HG02623 (cell line): ENCODE data around the gene RBMS1.

Experiments
- ATAC-seq: cut with Tn5 transposase; IDR thresholded peaks from one replicate; pipeline ENCODE4 v1.9.1; 2021; ENCODE audit warnings: moderate library complexity; ENCODE audit not compliant: unreplicated experiment

Gene RBMS1

DNA sequence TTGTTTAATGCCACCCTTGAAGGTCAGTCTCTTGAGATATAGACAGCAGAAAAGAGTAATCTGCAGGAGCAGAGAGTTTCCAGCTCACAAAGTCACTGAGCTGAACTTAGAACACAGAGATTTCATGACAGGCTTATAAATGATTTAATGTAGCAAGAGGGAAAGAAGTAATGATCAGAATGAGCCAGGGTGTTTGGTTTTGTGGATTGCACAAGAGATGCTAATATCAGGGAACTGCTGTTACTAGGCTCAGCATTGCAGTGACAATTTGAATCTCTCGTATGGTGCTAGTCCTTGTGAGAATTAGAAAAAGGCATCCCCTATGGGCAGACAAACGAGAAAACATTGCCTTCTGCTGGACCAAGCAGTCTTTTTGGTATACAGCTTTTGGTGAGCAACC is 231.9 kb downstream of the RBMS1 start:
- no peak for ATAC-seq

DNA sequence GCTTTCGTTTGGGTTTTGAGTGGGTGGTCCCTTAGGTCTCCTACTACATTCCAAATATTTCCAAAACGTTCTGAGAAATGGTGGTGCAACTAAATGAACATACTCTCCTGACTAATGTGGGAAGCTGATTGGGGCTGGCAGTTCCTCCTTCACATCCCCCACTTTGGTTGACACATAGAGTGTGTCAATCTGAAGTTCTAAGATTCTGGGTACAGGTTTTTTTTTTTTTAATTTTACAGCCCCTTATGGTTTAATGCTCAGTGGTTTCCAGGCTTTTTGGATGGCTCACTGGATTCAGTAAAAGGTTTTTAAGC is 235.2 kb downstream of the RBMS1 start:
- ATAC-seq: no peak

DNA sequence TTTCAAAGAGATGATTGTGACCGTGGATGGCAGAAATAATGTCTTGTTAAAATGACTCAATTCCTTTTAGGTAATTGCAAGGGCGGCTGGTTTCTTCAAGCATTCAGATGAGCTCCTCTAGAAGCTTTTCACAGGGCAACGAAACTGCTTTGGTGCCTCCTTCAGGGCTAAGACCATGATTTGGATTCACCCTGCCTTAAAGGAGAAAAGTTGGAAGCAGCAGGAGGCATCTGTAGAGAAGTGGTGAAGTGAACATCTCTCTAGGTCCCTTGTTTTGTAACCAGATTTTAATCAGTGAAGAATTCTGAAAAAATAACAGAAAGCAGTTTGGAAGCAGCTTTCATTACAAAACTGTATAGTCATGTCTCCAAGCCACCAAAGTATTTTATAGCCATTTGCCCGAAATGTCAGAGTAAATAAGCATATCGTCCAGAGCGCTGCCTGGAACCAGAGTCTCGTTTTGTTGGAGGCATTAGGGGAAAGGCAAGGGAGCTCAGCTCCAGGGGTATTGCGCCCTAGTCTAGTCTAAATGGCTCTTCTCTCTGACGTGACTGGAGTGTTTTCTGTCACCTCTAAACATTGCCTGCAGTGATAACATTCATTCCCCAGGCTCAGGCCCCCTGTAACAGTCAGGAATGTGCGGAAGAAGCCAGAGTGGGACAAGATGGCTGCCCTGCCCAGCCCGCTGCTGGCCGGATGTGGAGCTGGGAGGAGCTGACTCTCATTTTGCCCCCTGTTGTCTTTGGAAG is 235.7 kb downstream of the RBMS1 start:
- no peak for ATAC-seq

- no peak for ATAC-seq
Measured at GRCh38 chr2:160257041-160257742, 236.4 kb downstream of the RBMS1 start.

GRCh38 chr2:160256507-160256906 is 237.1 kb downstream of the RBMS1 start:
- ATAC-seq: no peak

DNA sequence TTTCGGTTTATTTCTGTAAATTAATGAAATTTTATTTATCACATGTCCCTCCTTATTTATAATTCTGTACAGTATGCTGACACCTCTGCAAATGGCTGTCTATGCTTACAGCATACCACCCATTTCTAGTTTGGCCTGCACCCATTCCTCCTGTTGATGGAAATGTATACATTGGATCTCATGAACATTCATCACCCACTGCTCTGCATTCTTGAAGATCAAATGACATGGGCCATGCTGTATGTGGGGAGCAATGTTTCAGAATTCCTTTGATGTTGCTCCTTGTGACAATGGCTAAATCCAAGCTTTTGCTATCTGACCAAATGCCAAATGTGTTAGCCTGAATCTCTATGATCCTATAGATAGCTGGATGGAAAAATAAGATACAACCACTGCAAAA is 238.2 kb downstream of the RBMS1 start:
- ATAC-seq: no peak

GRCh38 chr2:160254189-160254762 is 239.3 kb downstream of the RBMS1 start:
- ATAC-seq: no peak

GRCh38 chr2:160253440-160254188 is 240.0 kb downstream of the RBMS1 start:
- no peak for ATAC-seq

GRCh38 chr2:160252900-160253299 is 240.7 kb downstream of the RBMS1 start:
- ATAC-seq: no peak

DNA sequence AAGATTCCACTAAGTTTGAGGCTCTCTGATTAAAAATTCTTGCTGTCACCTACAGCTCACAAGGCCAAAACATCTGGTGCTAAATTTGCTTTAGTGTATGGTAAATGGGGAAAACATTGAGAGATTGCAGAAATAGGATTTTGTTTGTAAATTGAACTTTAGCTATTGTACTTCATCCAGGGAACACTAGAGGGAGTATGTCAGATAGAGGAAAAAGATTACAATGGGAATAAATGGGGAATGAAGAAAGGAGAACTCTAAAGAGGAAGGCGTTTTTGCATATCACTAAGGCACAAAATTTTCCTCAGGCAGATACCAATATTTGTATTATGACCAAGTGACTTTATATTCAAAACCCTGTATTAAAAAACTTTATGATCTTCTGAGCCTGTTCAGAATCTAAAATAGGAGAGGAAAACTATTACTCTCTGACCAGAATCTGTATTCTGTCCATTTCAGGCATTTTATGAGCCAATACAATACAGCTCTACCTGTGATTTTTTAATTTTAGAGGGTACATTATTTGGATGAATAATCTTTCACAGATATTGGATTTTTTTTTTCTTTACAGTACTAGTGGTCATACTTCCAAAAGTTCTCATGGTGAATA is 241.2 kb downstream of the RBMS1 start:
- ATAC-seq: no peak

GRCh38 chr2:160251569-160251968 is 242.0 kb downstream of the RBMS1 start:
- no peak for ATAC-seq

GRCh38 chr2:160249876-160250275 is 243.7 kb downstream of the RBMS1 start:
- ATAC-seq: no peak

- no peak for ATAC-seq
Measured at GRCh38 chr2:160247296-160248035, 246.1 kb downstream of the RBMS1 start.

DNA sequence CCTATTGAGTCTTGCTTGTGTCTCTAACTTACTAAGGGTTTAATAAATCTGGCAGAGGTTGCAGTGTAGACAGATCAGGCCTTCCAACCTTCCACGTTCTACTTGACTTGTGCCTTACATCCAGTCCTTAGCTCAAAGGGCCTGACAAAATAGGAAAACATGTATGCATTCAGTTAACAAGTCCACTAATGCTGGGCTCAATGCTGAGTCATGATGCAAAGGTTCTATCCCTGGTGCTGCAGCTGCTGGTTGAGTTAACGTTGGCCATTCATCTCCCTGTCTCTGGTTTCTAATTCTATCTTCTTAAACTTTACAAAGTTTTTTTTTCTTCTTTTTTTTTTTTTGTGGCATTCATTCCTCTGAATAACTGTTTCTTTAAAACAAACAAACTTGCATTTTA is 247.3 kb downstream of the RBMS1 start:
- no peak for ATAC-seq

DNA sequence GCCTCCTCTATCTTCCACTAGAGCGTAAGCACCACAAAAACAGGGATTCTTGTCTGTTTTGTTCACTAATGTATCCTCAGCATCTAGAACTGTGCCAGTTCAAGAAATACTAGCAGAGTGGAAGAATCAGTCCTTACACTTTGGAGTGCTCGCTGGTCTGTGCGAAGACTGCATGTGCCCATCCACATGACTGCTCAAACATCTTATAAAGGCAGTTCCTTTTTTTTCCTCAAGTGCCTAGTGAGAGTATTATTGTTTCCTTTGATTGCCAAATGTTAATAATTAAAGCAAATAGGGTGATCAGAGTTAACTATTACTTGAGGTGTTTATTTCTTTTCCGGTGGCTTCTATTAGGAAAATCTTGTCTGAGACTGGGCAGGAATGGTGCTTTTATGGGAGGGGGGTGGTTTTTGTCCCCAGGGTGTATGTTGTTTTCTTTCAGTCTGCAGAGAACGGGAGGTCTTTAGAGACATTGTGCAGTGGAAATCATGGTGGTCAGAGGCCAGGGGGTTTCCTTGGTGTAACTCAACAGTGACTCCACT is 247.9 kb downstream of the RBMS1 start:
- ATAC-seq: no peak

DNA sequence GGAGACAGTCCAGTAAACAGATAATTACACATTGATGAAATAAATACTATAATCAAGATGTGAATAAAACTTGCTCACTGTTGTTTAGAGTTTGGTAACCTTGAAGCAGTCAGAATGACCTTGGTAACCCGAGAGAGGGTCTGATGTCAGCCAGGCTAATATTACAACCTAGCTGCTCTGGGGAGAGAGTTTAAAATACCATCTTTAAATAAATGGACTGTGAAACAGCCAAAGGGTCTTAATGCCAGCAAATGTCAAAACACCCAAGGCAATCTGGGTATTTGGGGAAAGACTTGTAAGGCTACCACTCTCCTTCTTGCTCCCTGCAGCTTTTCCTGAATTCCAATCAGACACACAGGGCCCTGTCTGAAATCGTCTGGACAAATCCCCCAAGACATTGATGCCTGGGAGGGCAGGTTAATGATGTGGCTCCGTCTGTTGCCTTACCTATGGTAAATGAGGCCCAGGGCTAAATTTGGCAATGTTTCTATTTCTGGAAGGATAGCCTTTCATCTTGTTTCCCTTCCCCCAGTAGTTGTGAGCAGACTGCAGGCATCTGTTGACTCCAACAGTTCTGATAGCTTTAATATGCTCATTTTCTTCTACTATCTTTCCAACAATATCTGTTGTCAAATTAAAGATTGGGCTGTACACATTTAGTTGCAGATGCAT is 250.6 kb downstream of the RBMS1 start:
- ATAC-seq: no peak

- ATAC-seq: no peak
Measured at GRCh38 chr2:160241251-160242137, 252.1 kb downstream of the RBMS1 start.

DNA sequence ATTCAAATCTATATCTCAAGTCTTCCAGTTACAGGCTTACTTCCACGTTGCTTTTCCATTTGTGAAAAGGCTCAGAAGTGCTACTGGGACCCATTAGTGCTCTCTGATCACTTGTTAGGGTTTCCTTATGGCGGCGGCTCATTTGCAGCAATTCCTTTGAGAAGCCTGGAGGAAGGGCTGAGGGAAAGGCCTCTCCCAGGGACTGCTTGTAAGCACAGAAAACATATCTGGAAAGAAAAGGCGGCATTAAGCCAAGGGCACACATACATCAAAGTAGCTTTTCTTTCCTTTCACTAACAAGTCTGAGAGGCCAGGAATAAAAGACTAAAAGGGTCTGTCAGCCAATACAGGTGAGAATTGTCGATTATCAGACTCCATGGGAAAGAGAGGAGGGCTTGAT is 254.2 kb downstream of the RBMS1 start:
- no peak for ATAC-seq

DNA sequence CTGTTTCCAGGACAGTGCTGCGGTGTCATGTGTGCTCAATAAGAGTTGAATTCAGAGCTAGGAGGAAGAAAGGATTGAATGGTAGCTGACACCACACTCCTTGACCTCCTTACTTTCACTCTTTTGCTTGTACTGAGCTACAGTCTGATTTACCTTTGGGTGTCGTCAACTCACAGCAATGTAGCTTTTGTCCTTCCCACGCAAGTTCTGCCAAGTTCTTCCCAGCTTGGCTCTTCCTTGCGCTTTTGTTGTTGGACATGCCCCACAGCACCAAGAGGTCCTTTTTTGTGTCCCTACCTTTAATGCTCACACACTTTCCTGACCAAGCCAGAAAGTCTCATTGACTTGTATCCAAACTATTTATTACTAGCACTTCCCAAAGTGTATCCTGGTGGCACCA is 255.2 kb downstream of the RBMS1 start:
- ATAC-seq: no peak
